Activated CD4-positive, alpha-beta T cell treated with anti-CD3 and anti-CD28 coated beads for 48 hours (primary cell): Measurements from ENCODE around the gene CA4.
"Not testable (repeated sequence)": the region's sequence is repeated elsewhere in the genome, so short reads cannot be mapped to it uniquely, and the experiment has no call there.

Source experiments
- DNase-seq: peaks from one replicate; pipeline ENCODE4 v3.0.0-alpha.2; 2020

CA4 gene

GRCh38 chr17:60156746-60157145 lies 7.0 kb downstream of the CA4 start:
- DNase-seq = no peak

- no peak for DNase-seq
Observed at GRCh38 chr17:60157487-60158040, 7.8 kb downstream of the CA4 start.

DNA sequence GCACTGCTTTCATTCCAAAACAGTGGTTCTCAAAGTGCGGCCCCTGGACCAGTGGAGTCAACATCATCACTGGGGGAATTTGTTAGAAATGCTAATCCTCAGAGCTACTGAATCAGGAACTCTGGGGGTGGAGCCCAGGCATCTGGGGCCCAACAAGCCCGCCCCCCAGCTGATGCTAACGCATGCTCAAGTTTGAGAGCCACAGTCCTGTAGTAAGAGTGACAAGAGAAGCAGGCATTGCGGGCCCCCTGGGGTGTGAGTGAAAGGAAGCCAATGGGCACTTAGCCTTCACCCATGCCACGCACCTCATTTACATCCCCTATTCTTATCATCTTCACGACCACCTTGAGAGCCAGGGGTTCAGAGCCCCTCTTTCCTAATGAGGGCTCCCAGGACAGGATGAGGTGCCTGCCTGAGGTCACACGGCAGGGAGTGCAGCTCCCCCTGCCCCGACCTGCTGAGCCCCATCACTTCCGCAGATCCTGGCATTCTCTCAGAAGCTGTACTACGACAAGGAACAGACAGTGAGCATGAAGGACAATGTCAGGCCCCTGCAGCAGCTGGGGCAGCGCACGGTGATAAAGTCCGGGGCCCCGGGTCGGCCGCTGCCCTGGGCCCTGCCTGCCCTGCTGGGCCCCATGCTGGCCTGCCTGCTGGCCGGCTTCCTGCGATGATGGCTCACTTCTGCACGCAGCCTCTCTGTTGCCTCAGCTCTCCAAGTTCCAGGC lies 9.1 kb downstream of the CA4 start:
- DNase-seq = no peak

DNA sequence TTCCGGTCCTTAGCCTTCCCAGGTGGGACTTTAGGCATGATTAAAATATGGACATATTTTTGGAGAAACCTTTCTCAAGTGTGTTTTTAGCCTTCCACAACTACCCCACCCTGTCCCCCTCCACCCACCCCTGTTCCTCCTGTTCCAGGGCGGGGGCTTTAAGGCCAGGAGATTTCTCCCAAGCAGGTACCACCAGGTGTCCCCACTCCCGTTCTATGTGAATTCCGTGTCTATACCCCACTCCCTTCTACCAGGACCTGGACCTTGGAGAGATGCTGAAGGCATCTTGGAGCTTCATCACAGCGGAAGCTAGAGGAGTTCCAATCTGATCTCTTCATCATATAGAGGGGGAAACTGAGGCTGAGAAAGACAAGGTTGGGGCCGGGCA lies 9.7 kb downstream of the CA4 start:
- no peak for DNase-seq

GRCh38 chr17:60160829-60161501 lies 11.2 kb downstream of the CA4 start:
- DNase-seq = no peak

GRCh38 chr17:60161598-60162330 lies 12.0 kb downstream of the CA4 start:
- DNase-seq = no peak

DNA sequence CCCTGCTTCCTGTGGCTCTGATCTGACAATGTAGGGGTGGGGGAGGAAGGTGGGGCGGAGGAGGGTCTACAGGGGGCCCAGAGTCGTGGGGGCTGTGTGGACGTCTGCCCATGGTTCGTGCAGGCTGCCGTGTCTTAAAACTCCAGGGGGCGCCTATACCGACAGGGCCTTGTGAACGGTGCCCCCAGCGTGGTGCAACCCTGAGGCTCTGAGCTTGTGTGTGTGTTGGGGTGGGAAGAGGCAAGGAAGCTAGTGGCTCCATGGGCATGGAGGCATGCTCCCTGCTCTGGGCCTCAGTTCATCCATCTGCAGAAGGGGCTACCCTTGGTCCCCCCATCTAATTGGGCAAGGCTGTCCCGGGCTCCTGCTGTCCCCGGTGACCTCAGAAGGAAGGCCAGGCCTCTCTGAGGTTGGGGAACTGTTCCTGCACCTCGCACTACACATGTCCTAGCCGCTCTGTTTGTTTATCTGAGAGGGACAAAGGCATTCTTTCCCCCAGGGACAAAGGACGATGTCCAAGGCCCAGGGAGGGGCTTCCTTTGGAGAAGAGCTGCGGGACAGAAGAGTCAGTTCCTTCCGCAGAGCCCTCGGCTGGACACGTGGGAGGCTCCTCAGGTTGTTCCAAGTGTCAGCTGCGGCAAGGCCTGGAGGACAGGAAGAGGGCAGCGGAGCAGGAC lies 13.5 kb downstream of the CA4 start:
- no peak for DNase-seq

GRCh38 chr17:60164164-60164563 lies 14.4 kb downstream of the CA4 start:
- DNase-seq = no peak

- no peak for DNase-seq
Observed at GRCh38 chr17:60164697-60165096, 14.9 kb downstream of the CA4 start.

DNA sequence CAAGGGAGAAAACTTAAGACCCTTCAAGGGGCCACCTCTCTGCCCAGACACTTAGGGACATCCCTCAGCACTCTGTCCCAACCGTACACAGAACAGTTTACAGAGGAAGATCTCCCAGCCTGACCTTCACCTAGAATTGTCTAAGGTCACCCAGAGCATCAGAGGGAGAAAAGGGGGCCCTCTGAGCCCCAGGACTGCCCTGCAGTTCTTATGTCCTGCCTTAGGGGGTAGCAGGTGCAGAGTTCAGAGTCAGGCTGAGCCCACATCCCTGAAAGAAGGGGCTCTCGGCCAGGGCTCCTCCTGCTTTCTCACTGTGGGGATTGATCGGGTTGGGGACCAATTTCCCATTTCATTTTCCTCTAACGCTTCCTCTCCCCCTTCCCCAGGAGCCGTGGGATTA lies 15.4 kb downstream of the CA4 start:
- DNase-seq = no peak

DNA sequence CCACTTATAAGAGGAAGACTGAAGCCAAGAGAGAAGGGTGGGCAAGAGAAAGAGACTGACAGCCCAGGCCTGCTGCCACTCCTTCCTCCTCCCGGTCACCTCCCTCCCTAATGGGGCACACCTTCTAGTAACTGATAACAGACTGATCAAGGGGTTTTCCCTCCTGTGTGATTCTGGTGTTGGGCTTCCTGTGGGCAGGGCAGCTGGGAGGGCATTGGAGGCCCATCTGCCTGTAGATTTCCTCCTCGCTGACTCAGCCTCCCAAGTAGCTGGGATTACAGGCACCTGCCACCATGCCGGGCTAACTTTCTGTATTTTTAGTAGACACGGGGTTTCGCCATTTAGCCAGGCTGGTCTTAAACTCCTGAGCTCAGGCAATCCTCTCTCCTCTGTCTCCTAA lies 16.2 kb downstream of the CA4 start:
- peak; percentile 39 for DNase-seq

GRCh38 chr17:60167065-60167741 lies 17.4 kb downstream of the CA4 start:
- DNase-seq = no peak

- DNase-seq = no peak
Observed at GRCh38 chr17:60168654-60169053, 18.9 kb downstream of the CA4 start.

DNA sequence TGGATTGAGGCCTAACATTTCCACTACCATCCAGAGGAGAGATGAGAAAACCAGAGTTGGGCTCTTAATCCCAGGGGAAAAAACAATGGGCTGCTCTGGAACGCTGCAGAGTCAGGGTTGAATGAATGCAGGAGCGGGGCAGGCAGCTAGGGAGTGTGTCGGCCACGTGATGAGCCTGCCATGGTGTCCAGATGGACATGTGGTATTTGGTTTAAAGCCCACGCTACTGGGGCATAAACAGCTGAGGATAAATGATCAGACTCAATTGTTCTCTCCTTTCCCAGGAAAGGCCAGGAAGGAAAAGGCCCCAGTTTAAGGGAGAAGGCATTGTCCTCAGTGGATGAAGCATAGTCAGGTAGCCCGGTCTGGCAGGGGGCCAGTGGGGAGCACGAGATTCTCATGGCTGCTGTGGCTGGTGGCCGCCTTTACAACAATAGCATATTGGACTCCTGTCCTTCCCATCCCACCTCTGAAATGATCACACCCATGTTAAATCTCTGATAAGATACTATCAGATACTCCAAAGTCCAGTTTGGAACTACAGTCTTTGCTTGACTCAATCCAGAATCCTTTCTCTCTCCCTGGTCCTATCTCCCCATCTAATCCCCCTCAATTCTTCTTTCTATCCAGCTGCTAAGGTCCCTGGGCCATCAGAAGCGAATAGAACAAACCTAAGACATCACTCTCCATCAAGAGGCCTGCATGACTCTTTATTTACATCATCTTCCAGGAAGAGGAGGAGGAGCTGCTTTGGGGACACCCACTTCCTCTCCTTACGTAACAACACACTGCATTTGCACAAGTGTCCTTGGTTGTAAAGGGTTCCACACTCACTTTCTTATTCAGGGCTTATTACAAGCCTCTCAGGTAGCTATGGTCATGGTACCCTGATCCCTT lies 20.4 kb downstream of the CA4 start:
- DNase-seq = peak; percentile 19

GRCh38 chr17:60170835-60171752 lies 21.3 kb downstream of the CA4 start:
- DNase-seq = no peak

DNA sequence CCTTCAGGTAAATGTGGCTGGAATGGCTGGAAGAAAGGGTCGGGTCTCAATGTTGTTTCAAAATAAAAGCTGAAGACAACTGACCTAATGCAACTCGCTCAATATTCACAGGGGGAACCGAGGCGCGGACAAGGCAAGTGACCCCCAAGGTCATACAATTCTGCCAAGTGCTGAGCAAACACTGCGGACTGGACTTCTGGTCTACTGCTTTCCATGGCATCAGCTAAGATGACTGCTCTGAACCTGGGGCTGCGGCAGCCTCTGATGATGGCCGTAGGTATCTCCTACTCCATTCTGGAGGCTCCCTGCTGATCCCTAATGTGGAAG lies 21.9 kb downstream of the CA4 start:
- no peak for DNase-seq

DNA sequence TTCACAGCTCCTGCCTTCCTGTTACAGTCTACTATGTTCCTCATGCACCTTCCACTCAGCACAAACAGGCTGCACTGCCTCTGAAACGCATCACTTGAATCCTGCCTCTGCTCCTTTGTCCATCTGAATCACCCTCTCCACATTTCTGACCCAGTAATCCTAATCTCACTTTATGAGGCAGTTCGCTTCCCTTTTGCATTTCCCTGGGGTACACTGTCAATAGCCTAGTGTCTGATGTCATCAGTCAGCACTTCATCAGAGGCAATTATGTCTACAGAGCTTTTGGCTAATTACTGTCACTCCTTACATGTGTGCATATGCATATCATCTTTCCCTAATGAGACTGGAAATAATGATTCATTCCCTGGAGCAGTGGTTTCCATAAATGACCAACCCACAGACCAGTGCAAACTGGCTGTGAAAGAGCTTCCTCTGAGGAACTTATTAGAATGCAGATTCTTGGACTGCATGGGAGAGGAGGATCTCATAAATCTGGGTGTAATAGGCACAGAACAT lies 23.6 kb downstream of the CA4 start:
- DNase-seq = no peak

- no peak for DNase-seq
Observed at GRCh38 chr17:60174035-60174434, 24.3 kb downstream of the CA4 start.

GRCh38 chr17:60174767-60175166 lies 25.0 kb downstream of the CA4 start:
- not testable (repeated sequence) for DNase-seq

GRCh38 chr17:60176763-60177162 lies 27.0 kb downstream of the CA4 start:
- not testable (repeated sequence) for DNase-seq
